ENCODE measurements around the gene MAN1C1.

DNA sequence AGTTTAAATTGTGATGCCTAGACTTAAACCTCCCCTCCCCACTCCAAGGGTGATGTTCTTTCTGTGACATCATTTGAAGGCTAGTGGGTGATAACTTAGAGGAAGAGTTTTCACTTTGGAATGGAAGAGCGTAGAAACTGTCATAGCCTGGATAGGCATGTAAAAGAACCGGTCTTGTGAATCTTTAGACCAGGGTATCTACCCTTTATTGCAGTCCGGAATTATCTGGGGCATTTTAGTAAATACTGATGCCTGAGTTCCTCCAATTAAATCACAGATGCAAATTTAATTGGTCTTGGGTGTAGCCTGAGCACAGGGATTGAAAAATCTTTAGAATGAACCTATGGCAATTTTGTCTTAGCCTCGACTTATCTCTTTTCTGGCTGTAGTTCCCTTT is 24.7 kb downstream of the MAN1C1 start:
- TF ChIP-seq, protein P1, sequence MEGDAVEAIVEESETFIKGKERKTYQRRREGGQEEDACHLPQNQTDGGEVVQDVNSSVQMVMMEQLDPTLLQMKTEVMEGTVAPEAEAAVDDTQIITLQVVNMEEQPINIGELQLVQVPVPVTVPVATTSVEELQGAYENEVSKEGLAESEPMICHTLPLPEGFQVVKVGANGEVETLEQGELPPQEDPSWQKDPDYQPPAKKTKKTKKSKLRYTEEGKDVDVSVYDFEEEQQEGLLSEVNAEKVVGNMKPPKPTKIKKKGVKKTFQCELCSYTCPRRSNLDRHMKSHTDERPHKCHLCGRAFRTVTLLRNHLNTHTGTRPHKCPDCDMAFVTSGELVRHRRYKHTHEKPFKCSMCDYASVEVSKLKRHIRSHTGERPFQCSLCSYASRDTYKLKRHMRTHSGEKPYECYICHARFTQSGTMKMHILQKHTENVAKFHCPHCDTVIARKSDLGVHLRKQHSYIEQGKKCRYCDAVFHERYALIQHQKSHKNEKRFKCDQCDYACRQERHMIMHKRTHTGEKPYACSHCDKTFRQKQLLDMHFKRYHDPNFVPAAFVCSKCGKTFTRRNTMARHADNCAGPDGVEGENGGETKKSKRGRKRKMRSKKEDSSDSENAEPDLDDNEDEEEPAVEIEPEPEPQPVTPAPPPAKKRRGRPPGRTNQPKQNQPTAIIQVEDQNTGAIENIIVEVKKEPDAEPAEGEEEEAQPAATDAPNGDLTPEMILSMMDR (conservative IDR thresholded peaks at IDR 0.05 in 1 of 2, IDR thresholded peaks at IDR 0.05 in 1 of 2; ENCODE audit: extremely low read depth in 1 of 2, insufficient read depth in 1 of 2, low read depth in 1 of 2, low read length in 2 of 2), result no peak
- TF ChIP-seq EZH2 (IDR thresholded peaks at IDR 0.05; ENCODE audit: borderline replicate concordance, low read length), result no peak
